ENCODE measurements around the gene EARS2.

GRCh38 chr16:23581764-23582163 is 24.6 kb upstream of the EARS2 start:
- TF ChIP-seq CTCF (IDR thresholded peaks at IDR 0.05) (no peak), POLR2A (IDR thresholded peaks at IDR 0.05) (no peak)
